ENCODE results near the gene MOCS1. TPM values are rescaled to one million over a fixed set of nuclear protein-coding genes. Genes with fewer than 3 reads are reported as not detected.

The MOCS1 gene
- total and polyA plus RNA-seq, 4 donors: 6.7 to 36.2 (median 29.2) TPM

DNA sequence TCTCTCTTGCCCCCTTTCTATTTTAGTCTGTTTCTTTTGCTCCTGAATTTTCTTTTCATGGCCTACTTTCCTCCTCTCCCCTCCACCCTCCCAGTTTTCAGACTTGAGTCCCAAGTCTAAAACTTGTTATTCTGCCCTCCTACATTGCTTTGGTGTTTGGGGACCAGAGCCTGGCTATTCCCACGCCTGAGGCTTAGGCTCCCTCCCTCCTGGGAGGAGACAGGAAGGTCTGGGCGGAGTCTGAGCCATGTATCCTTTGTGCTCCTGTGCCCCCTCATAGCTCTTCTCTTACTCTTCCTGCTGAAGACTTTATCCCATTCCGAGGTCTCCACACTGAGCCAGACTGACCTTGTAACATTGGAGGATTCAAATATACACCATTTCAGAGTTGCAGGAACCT, 72.6 kb downstream of the MOCS1 start:
- no peak for TF ChIP-seq JUND (IDR thresholded peaks at IDR 0.05)
- TF ChIP-seq, protein P1, sequence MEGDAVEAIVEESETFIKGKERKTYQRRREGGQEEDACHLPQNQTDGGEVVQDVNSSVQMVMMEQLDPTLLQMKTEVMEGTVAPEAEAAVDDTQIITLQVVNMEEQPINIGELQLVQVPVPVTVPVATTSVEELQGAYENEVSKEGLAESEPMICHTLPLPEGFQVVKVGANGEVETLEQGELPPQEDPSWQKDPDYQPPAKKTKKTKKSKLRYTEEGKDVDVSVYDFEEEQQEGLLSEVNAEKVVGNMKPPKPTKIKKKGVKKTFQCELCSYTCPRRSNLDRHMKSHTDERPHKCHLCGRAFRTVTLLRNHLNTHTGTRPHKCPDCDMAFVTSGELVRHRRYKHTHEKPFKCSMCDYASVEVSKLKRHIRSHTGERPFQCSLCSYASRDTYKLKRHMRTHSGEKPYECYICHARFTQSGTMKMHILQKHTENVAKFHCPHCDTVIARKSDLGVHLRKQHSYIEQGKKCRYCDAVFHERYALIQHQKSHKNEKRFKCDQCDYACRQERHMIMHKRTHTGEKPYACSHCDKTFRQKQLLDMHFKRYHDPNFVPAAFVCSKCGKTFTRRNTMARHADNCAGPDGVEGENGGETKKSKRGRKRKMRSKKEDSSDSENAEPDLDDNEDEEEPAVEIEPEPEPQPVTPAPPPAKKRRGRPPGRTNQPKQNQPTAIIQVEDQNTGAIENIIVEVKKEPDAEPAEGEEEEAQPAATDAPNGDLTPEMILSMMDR (IDR thresholded peaks at IDR 0.05; ENCODE audit: low read depth, low read length, missing input control): no peak
- Histone ChIP-seq H3K4me1 (ENCODE audit: control insufficient read depth in 4 of 4, insufficient read depth in 4 of 4, low read length in 3 of 4) (no peaks in the 10 kb centered on the region), H3K4me3 (ENCODE audit: low read depth in 1 of 3, low read length in 3 of 3) (no peak overlapping the region), H3K27me3 (ENCODE audit: control insufficient read depth in 4 of 4, insufficient read depth in 4 of 4, low read length in 3 of 4) (no peaks in the 10 kb centered on the region), H3K9ac (ENCODE audit: low read depth in 1 of 2, low read length in 2 of 2) (no peak overlapping the region), H3K9me3 (ENCODE audit: control insufficient read depth in 4 of 4, low read length in 3 of 4) (no peaks in the 10 kb centered on the region), H3K27ac (ENCODE audit: low read depth in 1 of 2, low read length in 2 of 2) (no peak overlapping the region), H3K36me3 (ENCODE audit: control insufficient read depth in 4 of 4, insufficient read depth in 3 of 4, low read depth in 1 of 4, low read length in 3 of 4) (peaks cover 0 to 7% (median 2%) of the 10 kb centered on the region in 4 donors)
- DNase-seq (ENCODE audit: low spot score): no peak
- 75% methylated on average over 3 of the region's 3 CpGs for WGBS

DNA sequence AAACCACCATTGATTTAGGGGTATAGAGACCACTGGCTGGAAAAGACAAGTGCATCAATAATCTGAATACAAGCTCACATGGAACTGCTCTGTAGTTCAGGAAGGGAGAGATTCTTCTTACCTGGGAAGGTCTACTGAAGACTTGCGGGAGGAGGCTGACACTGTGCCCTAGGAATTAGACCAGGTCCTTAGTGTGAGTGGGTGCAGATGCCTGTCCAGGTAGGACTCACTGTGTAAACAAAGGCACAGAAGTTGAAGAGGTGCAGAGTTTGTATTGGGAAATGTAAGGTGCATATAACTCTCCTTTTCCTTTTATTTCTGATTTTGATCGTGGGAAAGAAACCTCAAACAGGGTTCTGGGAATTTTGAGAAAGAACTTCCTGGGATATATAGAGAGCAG, 75.2 kb downstream of the MOCS1 start:
- H3K27ac ChIP-seq (ENCODE audit: low read depth in 1 of 2, low read length in 2 of 2): no peak overlapping the region
- H3K4me1 ChIP-seq (ENCODE audit: control insufficient read depth in 4 of 4, insufficient read depth in 4 of 4, low read length in 3 of 4): no peaks in the 10 kb centered on the region
- H3K9me3 ChIP-seq (ENCODE audit: control insufficient read depth in 4 of 4, low read length in 3 of 4): no peaks in the 10 kb centered on the region
- TF ChIP-seq, protein P2, sequence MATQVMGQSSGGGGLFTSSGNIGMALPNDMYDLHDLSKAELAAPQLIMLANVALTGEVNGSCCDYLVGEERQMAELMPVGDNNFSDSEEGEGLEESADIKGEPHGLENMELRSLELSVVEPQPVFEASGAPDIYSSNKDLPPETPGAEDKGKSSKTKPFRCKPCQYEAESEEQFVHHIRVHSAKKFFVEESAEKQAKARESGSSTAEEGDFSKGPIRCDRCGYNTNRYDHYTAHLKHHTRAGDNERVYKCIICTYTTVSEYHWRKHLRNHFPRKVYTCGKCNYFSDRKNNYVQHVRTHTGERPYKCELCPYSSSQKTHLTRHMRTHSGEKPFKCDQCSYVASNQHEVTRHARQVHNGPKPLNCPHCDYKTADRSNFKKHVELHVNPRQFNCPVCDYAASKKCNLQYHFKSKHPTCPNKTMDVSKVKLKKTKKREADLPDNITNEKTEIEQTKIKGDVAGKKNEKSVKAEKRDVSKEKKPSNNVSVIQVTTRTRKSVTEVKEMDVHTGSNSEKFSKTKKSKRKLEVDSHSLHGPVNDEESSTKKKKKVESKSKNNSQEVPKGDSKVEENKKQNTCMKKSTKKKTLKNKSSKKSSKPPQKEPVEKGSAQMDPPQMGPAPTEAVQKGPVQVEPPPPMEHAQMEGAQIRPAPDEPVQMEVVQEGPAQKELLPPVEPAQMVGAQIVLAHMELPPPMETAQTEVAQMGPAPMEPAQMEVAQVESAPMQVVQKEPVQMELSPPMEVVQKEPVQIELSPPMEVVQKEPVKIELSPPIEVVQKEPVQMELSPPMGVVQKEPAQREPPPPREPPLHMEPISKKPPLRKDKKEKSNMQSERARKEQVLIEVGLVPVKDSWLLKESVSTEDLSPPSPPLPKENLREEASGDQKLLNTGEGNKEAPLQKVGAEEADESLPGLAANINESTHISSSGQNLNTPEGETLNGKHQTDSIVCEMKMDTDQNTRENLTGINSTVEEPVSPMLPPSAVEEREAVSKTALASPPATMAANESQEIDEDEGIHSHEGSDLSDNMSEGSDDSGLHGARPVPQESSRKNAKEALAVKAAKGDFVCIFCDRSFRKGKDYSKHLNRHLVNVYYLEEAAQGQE (IDR thresholded peaks at IDR 0.05): no peak
- TF ChIP-seq YY1 (IDR thresholded peaks at IDR 0.05) (no peak), TAF1 (conservative IDR thresholded peaks at IDR 0.05) (no peak), JUND (IDR thresholded peaks at IDR 0.05) (no peak), NR2F2 (IDR thresholded peaks at IDR 0.05) (no peak), HNF4G (IDR thresholded peaks at IDR 0.05) (no peak), RAD21 (IDR thresholded peaks at IDR 0.05) (no peak), HNF4A (conservative IDR thresholded peaks at IDR 0.05) (no peak), RXRA (IDR thresholded peaks at IDR 0.05) (no peak), SP1 (IDR thresholded peaks at IDR 0.05) (no peak)
- TF ChIP-seq, protein P3, sequence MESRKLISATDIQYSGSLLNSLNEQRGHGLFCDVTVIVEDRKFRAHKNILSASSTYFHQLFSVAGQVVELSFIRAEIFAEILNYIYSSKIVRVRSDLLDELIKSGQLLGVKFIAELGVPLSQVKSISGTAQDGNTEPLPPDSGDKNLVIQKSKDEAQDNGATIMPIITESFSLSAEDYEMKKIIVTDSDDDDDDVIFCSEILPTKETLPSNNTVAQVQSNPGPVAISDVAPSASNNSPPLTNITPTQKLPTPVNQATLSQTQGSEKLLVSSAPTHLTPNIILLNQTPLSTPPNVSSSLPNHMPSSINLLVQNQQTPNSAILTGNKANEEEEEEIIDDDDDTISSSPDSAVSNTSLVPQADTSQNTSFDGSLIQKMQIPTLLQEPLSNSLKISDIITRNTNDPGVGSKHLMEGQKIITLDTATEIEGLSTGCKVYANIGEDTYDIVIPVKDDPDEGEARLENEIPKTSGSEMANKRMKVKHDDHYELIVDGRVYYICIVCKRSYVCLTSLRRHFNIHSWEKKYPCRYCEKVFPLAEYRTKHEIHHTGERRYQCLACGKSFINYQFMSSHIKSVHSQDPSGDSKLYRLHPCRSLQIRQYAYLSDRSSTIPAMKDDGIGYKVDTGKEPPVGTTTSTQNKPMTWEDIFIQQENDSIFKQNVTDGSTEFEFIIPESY (IDR thresholded peaks at IDR 0.05): no peak
- TF ChIP-seq, protein P4, sequence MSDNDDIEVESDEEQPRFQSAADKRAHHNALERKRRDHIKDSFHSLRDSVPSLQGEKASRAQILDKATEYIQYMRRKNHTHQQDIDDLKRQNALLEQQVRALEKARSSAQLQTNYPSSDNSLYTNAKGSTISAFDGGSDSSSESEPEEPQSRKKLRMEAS (IDR thresholded peaks at IDR 0.05): no peak
- no peak for DNase-seq (ENCODE audit: low spot score)
- peaks cover 0 to 10% (median 3%) of the 10 kb centered on the region in 4 donors for H3K36me3 ChIP-seq (ENCODE audit: control insufficient read depth in 4 of 4, insufficient read depth in 3 of 4, low read depth in 1 of 4, low read length in 3 of 4)
- H3K4me3 ChIP-seq (ENCODE audit: low read depth in 1 of 3, low read length in 3 of 3): no peak overlapping the region
- H3K9ac ChIP-seq (ENCODE audit: low read depth in 1 of 2, low read length in 2 of 2): no peak overlapping the region
- 90% methylated on average over 2 of the region's 2 CpGs for WGBS
- no peaks in the 10 kb centered on the region for H3K27me3 ChIP-seq (ENCODE audit: control insufficient read depth in 4 of 4, insufficient read depth in 4 of 4, low read length in 3 of 4)

All from liver (tissue), 9 donors.